Loucy (cell line): ENCODE measurements around the gene ARF1.

Experiments
- EZH2phosphoT487 ChIP-seq: fragments of 200-600 bp; IDR thresholded peaks from 2 replicates; pipeline ENCODE4 v1.6.1; 2018; ENCODE audit warnings: antibody characterized with exemption, mild to moderate bottlenecking, moderate library complexity, borderline replicate concordance
- TF ChIP-seq, protein P1 (sequence below): fragments of 200-600 bp; sonication (generic); conservative IDR thresholded peaks from 2 replicates; pipeline ENCODE4 v1.5.1; 2014; ENCODE audit warnings: mild to moderate bottlenecking, antibody characterized with exemption, low read length

- TF ChIP-seq, protein P1, sequence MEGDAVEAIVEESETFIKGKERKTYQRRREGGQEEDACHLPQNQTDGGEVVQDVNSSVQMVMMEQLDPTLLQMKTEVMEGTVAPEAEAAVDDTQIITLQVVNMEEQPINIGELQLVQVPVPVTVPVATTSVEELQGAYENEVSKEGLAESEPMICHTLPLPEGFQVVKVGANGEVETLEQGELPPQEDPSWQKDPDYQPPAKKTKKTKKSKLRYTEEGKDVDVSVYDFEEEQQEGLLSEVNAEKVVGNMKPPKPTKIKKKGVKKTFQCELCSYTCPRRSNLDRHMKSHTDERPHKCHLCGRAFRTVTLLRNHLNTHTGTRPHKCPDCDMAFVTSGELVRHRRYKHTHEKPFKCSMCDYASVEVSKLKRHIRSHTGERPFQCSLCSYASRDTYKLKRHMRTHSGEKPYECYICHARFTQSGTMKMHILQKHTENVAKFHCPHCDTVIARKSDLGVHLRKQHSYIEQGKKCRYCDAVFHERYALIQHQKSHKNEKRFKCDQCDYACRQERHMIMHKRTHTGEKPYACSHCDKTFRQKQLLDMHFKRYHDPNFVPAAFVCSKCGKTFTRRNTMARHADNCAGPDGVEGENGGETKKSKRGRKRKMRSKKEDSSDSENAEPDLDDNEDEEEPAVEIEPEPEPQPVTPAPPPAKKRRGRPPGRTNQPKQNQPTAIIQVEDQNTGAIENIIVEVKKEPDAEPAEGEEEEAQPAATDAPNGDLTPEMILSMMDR = no peak
- no peak for TF ChIP-seq EZH2phosphoT487
Observed at GRCh38 chr1:228087771-228088251, 5.3 kb downstream of the ARF1 start.
